SK-N-SH (cell line): ENCODE data around the gene PTGDR2. TPM values are rescaled to one million over a fixed set of nuclear protein-coding genes. Genes with fewer than 3 reads are reported as not detected.

Source experiments
- CTCF ChIA-PET: fragments of 300-600, 350-600 bp; formaldehyde crosslinking; extraction: SDS; loops from one replicate; lab custom pipeline; 2021; lab: Yijun Ruan, JAX
- POLR2A ChIA-PET: fragments of 350-600 bp; sonication (Branson Sonifier 250); formaldehyde crosslinking; extraction: SDS; loops from one replicate; lab custom pipeline; 2020; ENCODE audit warnings: antibody characterized with exemption, inconsistent platforms; lab: Yijun Ruan, JAX
- DNase-seq: peaks from one replicate; pipeline ENCODE4 v3.0.0; 2012
- H2AFZ ChIP-seq: fragments of 200-600 bp; sonication (generic); 2 replicates; pipeline ENCODE4 v1.8.1; 2016; ENCODE audit warnings: antibody characterized with exemption, mild to moderate bottlenecking, low read depth
- H3F3A ChIP-seq: fragments of 200-600 bp; sonication (generic); replicated peaks from 2 replicates; pipeline ENCODE3; 2016; ENCODE audit warnings: antibody characterized with exemption, mild to moderate bottlenecking; ENCODE audit not compliant: insufficient read depth
- H3K27ac ChIP-seq, 2 experiments: fragments of 200-500 bp in 1 of 2; fragments of 200-600 bp in 1 of 2; sonication (Bioruptor generic) in 1 of 2; sonication (generic), shearing (Covaris generic) in 1 of 2; 2 replicates each; pipeline versions ENCODE4 v1.5.1 to v1.6.1; 2014 to 2016; ENCODE audit warnings: low read depth in 2 of 2, inconsistent platforms in 1 of 2, low read length in 1 of 2, mild to moderate bottlenecking in 1 of 2, mixed read lengths in 1 of 2
- H3K27me3 ChIP-seq: fragments of 200-600 bp; sonication (generic), shearing (Covaris generic); 2 replicates; pipeline ENCODE4 v1.6.1; 2016; ENCODE audit warnings: mixed run types; ENCODE audit not compliant: insufficient read depth
- H3K36me3 ChIP-seq, 2 experiments: fragments of 200-500 bp in 1 of 2; fragments of 200-600 bp in 1 of 2; sonication (Bioruptor generic) in 1 of 2; sonication (generic) in 1 of 2; replicated peaks in 1 of 2; 2 replicates each; pipeline versions ENCODE3 to v1.5.1; 2014 to 2016; ENCODE audit warnings: low read length in 1 of 2, mild to moderate bottlenecking in 1 of 2; ENCODE audit not compliant: insufficient read depth in 2 of 2, control insufficient read depth in 1 of 2
- H3K4me1 ChIP-seq, 2 experiments: fragments of 200-500 bp in 1 of 2; fragments of 200-600 bp in 1 of 2; sonication (Bioruptor generic) in 1 of 2; sonication (generic), shearing (Covaris generic) in 1 of 2; 2 replicates each; pipeline versions ENCODE4 v1.5.1 to v1.6.1; 2014 to 2016; ENCODE audit warnings: low read depth in 1 of 2, low read length in 1 of 2, mixed run types in 1 of 2; ENCODE audit not compliant: insufficient read depth in 2 of 2, control insufficient read depth in 1 of 2
- H3K4me2 ChIP-seq: fragments of 200-600 bp; sonication (generic), shearing (Covaris generic); 2 replicates; pipeline ENCODE4 v1.6.1; 2017; ENCODE audit warnings: mixed run types
- H3K4me3 ChIP-seq, 2 experiments: fragments of 200-500 bp in 1 of 2; fragments of 200-600 bp in 1 of 2; sonication (Bioruptor generic) in 1 of 2; sonication (generic), shearing (Covaris generic) in 1 of 2; 2 replicates each; pipeline versions ENCODE4 v1.5.1 to v1.8.1; 2014 to 2016; ENCODE audit warnings: low read depth in 2 of 2, inconsistent platforms in 1 of 2, low read length in 1 of 2, mild to moderate bottlenecking in 1 of 2, mixed read lengths in 1 of 2, moderate library complexity in 1 of 2
- H3K79me2 ChIP-seq: fragments of 200-600 bp; sonication (generic); 2 replicates; pipeline ENCODE4 v1.8.1; 2017; ENCODE audit warnings: mild to moderate bottlenecking; ENCODE audit not compliant: insufficient read depth
- H3K9ac ChIP-seq: fragments of 200-600 bp; sonication (generic); 2 replicates; pipeline ENCODE4 v1.6.1; 2017; ENCODE audit warnings: mixed run types
- H3K9me2 ChIP-seq: fragments of 200-600 bp; sonication (generic); 2 replicates; pipeline ENCODE4 v1.6.1; 2017; ENCODE audit warnings: mixed run types
- H3K9me3 ChIP-seq: fragments of 200-600 bp; sonication (generic); 2 replicates; pipeline ENCODE4 v1.6.1; 2017; ENCODE audit warnings: mixed run types, mild to moderate bottlenecking, moderate library complexity
- H4K20me1 ChIP-seq: fragments of 200-600 bp; sonication (generic); 2 replicates; pipeline ENCODE4 v1.6.1; 2017; ENCODE audit warnings: mild to moderate bottlenecking, mixed run types; ENCODE audit not compliant: insufficient read depth
- CHD2 ChIP-seq: fragments of 150-350 bp; IDR thresholded peaks from 2 replicates; pipeline ENCODE4 v1.6.1; 2018; ENCODE audit warnings: low read length; ENCODE audit not compliant: partially characterized antibody
- CTCF ChIP-seq: fragments of 200-600 bp; sonication (generic); IDR thresholded peaks from 2 replicates; pipeline ENCODE4 v1.6.1; 2017; ENCODE audit warnings: antibody characterized with exemption, mild to moderate bottlenecking, moderate library complexity
- ELF1 ChIP-seq: IDR thresholded peaks from 2 replicates; pipeline ENCODE4 v1.4.0; 2012
- EZH2phosphoT487 ChIP-seq: fragments of 200-600 bp; sonication (generic); IDR thresholded peaks from 2 replicates; pipeline ENCODE4 v1.6.1; 2017; ENCODE audit warnings: low read depth, mixed run types, mild to moderate bottlenecking, antibody characterized with exemption, moderate library complexity, borderline replicate concordance
- GABPA ChIP-seq: IDR thresholded peaks from 2 replicates; pipeline ENCODE4 v1.4.0; 2012; ENCODE audit warnings: low read depth, mild to moderate bottlenecking
- GATA2 ChIP-seq: sonication (generic); formaldehyde crosslinking; IDR thresholded peaks from 2 replicates; pipeline ENCODE4 v1.5.0; 2020; ENCODE audit warnings: mild to moderate bottlenecking, missing genetic modification reagents
- MEF2A ChIP-seq: IDR thresholded peaks from 2 replicates; pipeline ENCODE4 v1.4.0; 2012; ENCODE audit warnings: low read depth, borderline replicate concordance
- NRF1 ChIP-seq: IDR thresholded peaks from 2 replicates; pipeline ENCODE4 v1.6.1; 2012; ENCODE audit warnings: low read depth, mild to moderate bottlenecking, low read length
- POLR2AphosphoS5 ChIP-seq: IDR thresholded peaks from 2 replicates; pipeline ENCODE4 v1.6.1; 2012; ENCODE audit warnings: low read depth, low read length
- RAD21 ChIP-seq: IDR thresholded peaks from 2 replicates; pipeline ENCODE4 v1.6.1; 2012; ENCODE audit warnings: mild to moderate bottlenecking, low read length
- REST ChIP-seq: IDR thresholded peaks from 2 replicates; pipeline ENCODE4 v1.6.1; 2012; ENCODE audit warnings: mild to moderate bottlenecking, low read depth, low read length, moderate library complexity
- RFX5 ChIP-seq: IDR thresholded peaks from 2 replicates; pipeline ENCODE4 v1.6.1; 2012; ENCODE audit warnings: mild to moderate bottlenecking, improper control_type of control experiment, low read length
- TAF1 ChIP-seq: IDR thresholded peaks from 2 replicates; pipeline ENCODE4 v1.6.1; 2012; ENCODE audit warnings: low read depth, mild to moderate bottlenecking, low read length, moderate library complexity, borderline replicate concordance
- TCF12 ChIP-seq: IDR thresholded peaks from 2 replicates; pipeline ENCODE4 v1.4.0; 2012
- TEAD4 ChIP-seq: IDR thresholded peaks from 2 replicates; pipeline ENCODE4 v1.4.0; 2012; ENCODE audit warnings: mild to moderate bottlenecking, borderline replicate concordance; ENCODE audit not compliant: insufficient read depth
- USF1 ChIP-seq: IDR thresholded peaks from 2 replicates; pipeline ENCODE4 v1.4.0; 2012; ENCODE audit warnings: low read depth, borderline replicate concordance
- USF2 ChIP-seq: fragments of 150-350 bp; IDR thresholded peaks from 2 replicates; pipeline ENCODE4 v1.6.1; 2017; ENCODE audit warnings: antibody characterized with exemption, low read length, low read depth, borderline replicate concordance
- WGBS: methylation state at CpG from one replicate; pipeline ENCODE4 v1.1.6; 2017; ENCODE audit warnings: low lambda C conversion rate; 5-methylcytosine and 5-hydroxymethylcytosine counted together
- polyA plus RNA-seq, 3 experiments: library from polyadenylated mRNA; depleted of rRNA; stranded (reverse); fragments of >200 nt; gene quantifications; 2 replicates each; pipeline ENCODE4 v1.2.3, GENCODE V29; 2012

The PTGDR2 gene
- polyA plus RNA-seq, 1 of the 3 experiments (the other 2 are of a cell fraction): 0.02 TPM

- TF ChIP-seq TEAD4: no peak
- no peak for TF ChIP-seq USF1
- no peak for TF ChIP-seq RAD21
- TF ChIP-seq MEF2A: no peak
- no peak for TF ChIP-seq GABPA
- TF ChIP-seq TAF1: no peak
- no peak for TF ChIP-seq CHD2
- no peak for TF ChIP-seq TCF12
Measured at GRCh38 chr11:60891103-60891741, 35.5 kb upstream of the PTGDR2 start (continued).

GRCh38 chr11:60890696-60891095 lies 34.9 kb upstream of the PTGDR2 start:
- POLR2A ChIA-PET: no interaction called here
- no peak overlapping the region for H3K4me3 ChIP-seq
- no peak overlapping the region for H2AFZ ChIP-seq
- no peaks in the 10 kb centered on the region for H3K9me2 ChIP-seq
- H3K9me3 ChIP-seq: no peaks in the 10 kb centered on the region
- H3K4me2 ChIP-seq: no peak overlapping the region
- H3K79me2 ChIP-seq: no peaks in the 10 kb centered on the region
- H3K27me3 ChIP-seq: no peaks in the 10 kb centered on the region
- H4K20me1 ChIP-seq: no peaks in the 10 kb centered on the region
- no peak for DNase-seq
- H3F3A ChIP-seq: peaks cover 3% of the 10 kb centered on the region
- no peak overlapping the region for H3K27ac ChIP-seq
- peaks cover 25 to 34% of the 10 kb centered on the region in 2 experiments for H3K36me3 ChIP-seq
- no peak overlapping the region for H3K9ac ChIP-seq
- no peak for TF ChIP-seq GATA2 (CRISPR knock-in tag)
- no peak for TF ChIP-seq RFX5
- no peak for TF ChIP-seq NRF1
- TF ChIP-seq ELF1: no peak
- TF ChIP-seq USF2: no peak
- no peak for TF ChIP-seq REST
- no peak for TF ChIP-seq GABPA
- no peak for TF ChIP-seq TEAD4
- TF ChIP-seq RAD21: no peak
- no peak for TF ChIP-seq CHD2
- no peak for TF ChIP-seq EZH2phosphoT487
- TF ChIP-seq POLR2AphosphoS5: no peak
- TF ChIP-seq CTCF: no peak
- peaks cover 0 to 11% of the 10 kb centered on the region in 2 experiments; a peak in 1 of 4 replicates for H3K4me1 ChIP-seq
- CTCF ChIA-PET: interaction anchor here (0.7 to 21.9 kb wide), 3 partner anchors 8 to 828 kb away, joined by 3 to 550 read pairs (median 55); partner anchors contain the start of gene CCDC86
- 57% methylated on average over 3 of the region's 5 CpGs for WGBS
